ENCODE data around the gene TBX1.

TBX1 gene

GRCh38 chr22:19739911-19740449 is 20.6 kb upstream of the TBX1 start:
- in situ Hi-C loops (cut with HindIII; ENCODE audit: low pct_ligation_motif_present, low sequenced_read_pairs): no loop called here
- Histone ChIP-seq H3K27ac (no peak overlapping the region), H3K27me3 (replicated peaks) (no peaks in the 10 kb centered on the region), H3K4me3 (ENCODE audit: low read depth, low read length) (no peak overlapping the region), H3K36me3 (replicated peaks) (no peaks in the 10 kb centered on the region)
- TF ChIP-seq CTCF (IDR thresholded peaks at IDR 0.05; ENCODE audit: low read depth, low read length, missing control alignments): no peak
- DNase-seq: no peak

GRCh38 chr22:19740586-19740985 is 20.0 kb upstream of the TBX1 start:
- H3K4me3 ChIP-seq (ENCODE audit: low read depth, low read length): no peak overlapping the region
- no peaks in the 10 kb centered on the region for H3K36me3 ChIP-seq (replicated peaks)
- TF ChIP-seq CTCF (IDR thresholded peaks at IDR 0.05; ENCODE audit: low read depth, low read length, missing control alignments): no peak
- no peak for DNase-seq
- in situ Hi-C loops (cut with HindIII; ENCODE audit: low pct_ligation_motif_present, low sequenced_read_pairs): no loop called here
- H3K27ac ChIP-seq: no peak overlapping the region
- no peaks in the 10 kb centered on the region for H3K27me3 ChIP-seq (replicated peaks)

DNA sequence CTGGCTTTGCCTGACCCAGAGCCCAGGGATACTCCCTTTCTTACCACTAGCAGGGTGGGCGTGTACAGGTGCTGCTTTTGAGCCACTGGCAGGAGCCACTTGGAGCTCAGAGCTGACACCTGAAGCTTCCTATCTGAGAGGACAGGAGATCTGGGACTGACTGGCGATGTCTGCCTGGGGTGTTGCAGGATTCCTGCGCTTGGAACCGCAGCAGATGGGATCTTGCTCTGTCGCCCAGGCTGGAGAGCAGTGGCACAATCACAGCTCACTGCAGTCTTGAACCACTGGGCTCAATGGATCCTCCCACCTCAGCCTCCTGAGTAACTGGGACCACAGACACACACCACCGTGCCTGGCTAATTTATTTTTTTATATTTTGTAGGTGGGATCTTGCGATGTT is 19.5 kb upstream of the TBX1 start:
- TF ChIP-seq CTCF (IDR thresholded peaks at IDR 0.05; ENCODE audit: low read depth, low read length, missing control alignments): no peak
- no peak for DNase-seq
- H3K27ac ChIP-seq: no peak overlapping the region
- no peak overlapping the region for H3K4me3 ChIP-seq (ENCODE audit: low read depth, low read length)
- H3K36me3 ChIP-seq (replicated peaks): no peaks in the 10 kb centered on the region
- no peaks in the 10 kb centered on the region for H3K27me3 ChIP-seq (replicated peaks)
- in situ Hi-C loops (cut with HindIII; ENCODE audit: low pct_ligation_motif_present, low sequenced_read_pairs): no loop called here

GRCh38 chr22:19742160-19743066 is 18.2 kb upstream of the TBX1 start:
- no peak for TF ChIP-seq CTCF (IDR thresholded peaks at IDR 0.05; ENCODE audit: low read depth, low read length, missing control alignments)
- no peak for DNase-seq
- H3K4me3 ChIP-seq (ENCODE audit: low read depth, low read length): no peak overlapping the region
- H3K27ac ChIP-seq: no peak overlapping the region
- H3K36me3 ChIP-seq (replicated peaks): no peaks in the 10 kb centered on the region
- no peaks in the 10 kb centered on the region for H3K27me3 ChIP-seq (replicated peaks)
- in situ Hi-C loops (cut with HindIII; ENCODE audit: low pct_ligation_motif_present, low sequenced_read_pairs): no loop called here

GRCh38 chr22:19743081-19743480 is 17.5 kb upstream of the TBX1 start:
- no peak for TF ChIP-seq CTCF (IDR thresholded peaks at IDR 0.05; ENCODE audit: low read depth, low read length, missing control alignments)
- no peak for DNase-seq
- in situ Hi-C loops (cut with HindIII; ENCODE audit: low pct_ligation_motif_present, low sequenced_read_pairs): no loop called here

More at GRCh38 chr22:19743081-19743480, 17.5 kb upstream of the TBX1 start:
- H3K36me3 ChIP-seq (replicated peaks): no peaks in the 10 kb centered on the region
- H3K4me3 ChIP-seq (ENCODE audit: low read depth, low read length): no peak overlapping the region
- no peak overlapping the region for H3K27ac ChIP-seq
- no peaks in the 10 kb centered on the region for H3K27me3 ChIP-seq (replicated peaks)

Data from brain microvascular endothelial cell (primary cell).